ENCODE measurements around the gene KCNQ1. TPM values are rescaled to one million over a fixed set of nuclear protein-coding genes. Genes with fewer than 3 reads are reported as not detected.

The KCNQ1 gene
- total RNA-seq, 1 donor from 2014 or later, result 0.13 TPM

DNA sequence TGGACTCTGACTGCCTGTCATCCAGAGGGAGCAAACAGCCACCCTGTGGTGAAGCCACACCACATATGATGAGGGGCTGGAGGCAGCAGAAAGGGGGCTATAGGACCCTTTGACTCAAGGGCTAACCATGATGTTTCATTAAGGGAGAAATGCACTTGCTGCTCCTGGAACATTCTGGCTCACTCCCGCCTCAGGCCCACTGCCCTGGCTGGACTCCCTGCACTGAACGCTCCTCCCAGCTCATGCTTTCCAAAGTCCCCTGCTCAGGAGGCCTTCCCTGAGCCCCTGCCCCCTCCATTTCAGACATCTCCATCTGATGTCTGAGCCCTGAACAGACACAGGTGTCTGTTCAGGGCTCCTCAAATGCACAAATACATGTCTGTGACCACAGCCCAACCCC, 371.7 kb downstream of the KCNQ1 start:
- no peak for DNase-seq (ENCODE audit: low read depth in 2 of 2)

DNA sequence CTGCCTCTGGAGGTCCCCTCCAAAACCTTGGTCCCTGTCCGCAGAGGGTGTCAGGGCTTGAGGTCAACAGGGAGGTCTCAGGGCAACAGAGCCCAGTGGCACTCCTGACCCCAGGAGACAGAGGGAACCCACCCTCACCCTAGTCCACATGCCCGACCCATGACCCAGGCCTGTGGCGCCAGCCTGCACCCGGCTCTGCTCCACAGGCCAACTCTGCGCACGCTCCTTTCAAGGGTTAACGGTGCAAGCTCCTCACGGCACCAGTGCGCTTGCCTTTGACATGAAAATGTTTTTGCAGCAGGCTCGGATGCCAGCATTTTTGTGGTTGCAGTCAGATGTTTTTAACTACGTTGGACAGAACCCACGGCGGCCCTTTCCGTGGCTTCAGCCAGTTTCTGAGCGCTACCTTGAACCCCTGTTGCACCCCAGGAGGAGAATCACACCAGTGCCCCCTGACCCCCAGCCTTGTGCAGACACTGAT, 372.2 kb downstream of the KCNQ1 start:
- DNase-seq (ENCODE audit: low read depth in 2 of 2), result no peak

DNA sequence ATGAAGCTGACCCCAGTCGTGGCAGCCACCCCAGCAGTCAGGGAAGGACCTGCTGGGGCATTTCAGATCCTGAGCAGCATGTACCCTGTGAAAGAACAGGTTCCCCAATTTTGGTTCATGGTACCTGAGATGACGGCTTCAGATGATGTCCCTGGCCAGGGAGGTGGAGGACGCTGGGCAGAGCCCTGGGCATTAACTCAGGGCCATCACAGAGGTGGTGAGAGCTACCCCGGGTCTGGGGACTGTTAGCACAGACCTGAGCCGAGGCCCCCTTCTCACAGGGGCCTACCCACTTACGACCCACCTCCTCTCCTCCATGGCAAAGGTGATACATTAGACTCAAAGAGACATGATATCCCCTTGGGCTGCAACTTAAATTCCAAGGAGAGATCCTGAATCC, 372.6 kb downstream of the KCNQ1 start:
- no peak for DNase-seq (ENCODE audit: low read depth in 2 of 2)

DNA sequence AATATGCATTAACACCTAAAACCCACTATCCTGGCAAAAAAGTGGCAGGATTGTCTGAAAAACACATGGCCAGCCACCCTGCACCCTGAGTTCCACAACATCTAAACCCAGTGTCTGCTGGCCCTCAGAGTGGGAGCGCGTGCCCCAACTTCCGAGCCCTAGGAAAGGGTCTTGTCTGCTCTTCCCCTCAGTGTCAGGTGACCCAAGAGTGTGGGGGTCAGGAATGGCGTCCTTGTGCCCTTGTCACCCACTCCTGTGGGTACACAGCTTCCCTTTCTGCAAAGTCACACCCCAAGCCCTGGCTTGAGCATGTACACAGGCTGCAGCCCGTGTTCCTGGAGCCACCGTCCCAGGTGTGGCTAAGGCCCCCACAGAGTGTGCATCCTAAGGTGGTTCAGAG, 373.2 kb downstream of the KCNQ1 start:
- no peak for DNase-seq (ENCODE audit: low read depth in 2 of 2)

DNA sequence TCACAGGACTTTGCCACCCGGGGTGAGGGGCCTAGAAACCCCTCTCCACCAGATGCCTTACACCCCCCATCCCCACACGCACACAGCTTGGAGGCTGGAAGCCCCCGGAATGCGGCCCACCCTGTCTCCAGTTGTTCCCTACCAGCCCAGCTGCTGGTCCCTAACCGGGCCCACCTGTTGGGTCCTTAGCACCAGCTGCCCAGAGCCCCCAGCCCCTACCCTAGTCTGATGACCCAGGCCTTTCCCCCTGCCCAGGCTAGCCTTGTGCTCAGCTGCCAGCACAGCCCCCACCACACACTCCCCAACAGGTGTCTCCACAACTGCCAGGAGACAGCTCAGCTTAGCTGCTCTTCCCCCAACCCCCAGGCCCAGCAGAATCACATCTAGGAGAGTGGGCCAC, 373.7 kb downstream of the KCNQ1 start:
- DNase-seq (ENCODE audit: low read depth in 2 of 2), result no peak

DNA sequence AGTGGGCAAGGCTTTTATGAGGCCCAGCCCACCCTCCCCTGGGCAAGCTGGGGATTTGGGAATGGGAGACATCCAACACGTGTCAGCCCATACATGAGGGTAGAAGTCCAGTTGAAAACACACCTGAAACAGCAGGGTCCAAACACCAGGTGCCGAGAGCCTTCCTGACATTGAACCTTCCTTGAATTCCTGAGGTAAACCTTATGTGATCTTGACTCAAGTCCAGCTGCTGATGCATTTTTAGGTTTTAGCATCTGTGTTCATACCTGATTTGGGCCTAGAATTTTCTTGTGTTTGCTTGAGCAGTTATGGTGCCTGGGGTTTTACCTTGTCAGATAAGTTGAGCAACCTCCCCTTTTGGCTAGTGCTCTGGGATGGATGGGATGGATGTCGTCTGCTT, 374.5 kb downstream of the KCNQ1 start:
- DNase-seq (ENCODE audit: low read depth in 2 of 2), result no peak

DNA sequence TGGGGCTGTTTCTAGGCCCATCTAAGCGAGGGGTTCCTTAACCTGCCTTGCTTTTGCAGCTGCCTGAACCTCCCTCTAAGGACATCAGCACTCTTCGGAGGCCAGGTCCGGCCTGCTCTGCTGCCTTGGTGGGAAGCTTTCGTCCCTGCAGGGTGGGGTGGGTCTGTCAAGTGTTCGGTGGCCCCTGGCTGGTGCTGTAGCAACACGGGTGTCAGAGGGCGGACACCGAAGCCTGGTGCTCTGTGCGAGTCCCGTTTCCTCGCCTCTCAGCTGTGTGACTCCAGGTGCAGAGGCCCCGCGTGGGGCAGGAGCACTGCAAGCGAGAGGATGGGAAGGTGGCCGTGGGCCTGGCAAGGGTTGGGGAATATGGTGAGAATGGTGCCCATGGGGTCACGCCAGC, 376.2 kb downstream of the KCNQ1 start:
- DNase-seq (ENCODE audit: low read depth in 2 of 2), result no peak

DNA sequence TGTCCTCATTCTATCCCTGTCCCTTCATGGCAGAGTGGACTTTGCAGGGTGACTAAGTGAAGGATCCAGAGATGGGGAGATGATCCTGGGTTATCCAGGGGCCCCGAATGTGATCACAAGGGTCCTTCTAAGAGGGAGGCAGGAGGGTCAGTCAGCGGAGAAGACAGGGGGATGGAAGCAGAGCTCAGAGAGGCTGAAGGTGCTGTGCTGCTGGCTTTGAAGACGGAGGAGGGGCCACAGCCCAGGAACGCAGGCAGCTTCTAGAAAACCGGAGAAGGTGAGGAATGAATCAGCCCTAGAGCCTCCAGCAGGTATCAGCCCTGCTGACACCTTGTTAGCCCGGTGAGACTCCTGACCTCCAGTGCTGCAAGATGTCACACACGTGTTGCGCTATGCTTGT, 377.1 kb downstream of the KCNQ1 start:
- DNase-seq (ENCODE audit: low read depth in 2 of 2), result no peak

DNA sequence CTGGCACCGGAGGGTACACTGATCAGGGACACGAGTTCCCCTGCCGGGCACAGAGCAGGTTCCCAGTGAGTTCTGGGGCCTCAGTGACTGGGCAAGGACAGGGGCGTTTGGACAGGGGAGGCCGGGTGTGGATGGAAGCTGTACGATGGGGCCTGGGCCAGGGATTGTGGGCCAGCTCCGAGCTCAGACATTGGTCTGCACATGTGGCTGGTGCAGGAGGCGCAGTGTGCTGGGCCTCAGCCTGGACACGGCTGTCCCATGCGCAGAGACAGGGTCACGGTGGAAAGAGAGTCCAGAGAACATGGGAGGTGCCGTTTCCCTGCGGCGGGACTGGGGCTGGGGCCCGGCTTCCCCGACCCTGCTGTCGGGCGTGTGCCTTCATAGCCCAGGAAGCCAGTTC, 380.0 kb downstream of the KCNQ1 start:
- no peak for DNase-seq (ENCODE audit: low read depth in 2 of 2)

DNA sequence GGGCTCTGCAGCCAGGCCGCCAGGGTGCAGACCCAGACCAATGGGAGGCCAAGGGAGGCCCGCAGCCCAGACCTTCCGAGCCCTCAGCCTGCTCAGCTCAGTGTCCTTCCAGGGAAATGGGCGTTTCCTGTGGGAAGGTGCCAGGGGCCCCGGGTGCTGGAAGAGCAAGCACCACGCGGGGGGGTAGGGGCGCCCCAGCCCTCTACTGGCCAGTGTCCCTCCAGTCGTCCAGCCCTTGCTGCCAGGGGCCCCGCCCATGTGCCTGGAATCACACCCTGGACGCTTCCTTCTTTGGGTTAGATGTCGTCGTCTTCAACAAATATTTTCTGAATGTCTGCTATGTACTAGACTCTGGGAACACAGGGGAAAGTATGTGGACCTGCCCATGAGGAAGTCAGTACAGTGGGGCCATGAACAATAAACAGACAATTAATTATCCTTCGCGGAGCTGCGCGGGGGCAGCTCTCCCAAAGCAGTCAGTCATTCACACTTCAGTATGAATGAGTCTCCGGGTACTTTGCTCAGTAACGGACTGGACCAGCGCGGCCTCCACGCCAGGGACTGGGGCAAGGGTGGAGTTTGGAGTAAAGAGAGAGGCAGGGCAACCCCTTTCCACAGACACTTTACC, 380.6 kb downstream of the KCNQ1 start:
- no peak for DNase-seq (ENCODE audit: low read depth in 2 of 2)

DNA sequence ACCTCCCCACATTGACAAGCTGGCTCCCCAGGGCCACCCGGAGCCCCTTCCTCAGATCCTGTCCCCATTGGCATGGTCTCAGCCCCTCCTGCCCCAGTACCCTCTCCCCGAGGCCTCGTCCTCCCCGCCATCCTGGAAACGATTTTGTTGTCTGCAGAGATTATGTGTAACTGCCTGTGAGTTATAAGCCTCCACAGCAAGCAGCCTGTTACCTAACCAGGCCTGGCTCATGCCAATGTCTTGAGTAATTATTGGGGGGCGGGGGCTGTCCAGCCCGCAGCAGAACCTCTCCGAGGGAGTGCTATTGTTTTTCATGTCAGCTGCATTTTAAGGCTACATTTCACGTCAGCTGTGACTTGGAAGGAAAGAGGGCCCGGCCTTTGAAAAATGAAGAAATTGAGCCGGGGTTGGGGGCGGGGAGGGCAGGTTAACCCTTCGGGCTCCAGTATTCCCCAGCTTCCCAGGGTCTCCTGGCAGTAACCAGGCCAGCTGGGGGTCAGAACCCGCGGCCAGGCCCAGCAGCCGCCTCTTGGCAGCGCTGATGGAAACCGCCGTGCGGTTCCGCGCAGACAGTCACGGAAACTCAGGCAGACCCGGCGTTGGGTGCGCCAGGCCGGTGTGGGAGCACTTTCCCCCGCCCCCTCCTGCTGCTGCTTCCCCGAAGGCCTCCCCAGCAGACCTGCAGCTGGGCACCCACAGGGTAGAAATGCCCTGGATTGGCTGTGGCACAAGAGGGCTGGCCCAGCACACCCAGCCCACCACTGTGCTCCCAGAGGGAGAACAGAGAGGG, 381.3 kb downstream of the KCNQ1 start:
- peak in 1 of 2 donors; percentile 16 for DNase-seq (ENCODE audit: low read depth in 2 of 2)

DNA sequence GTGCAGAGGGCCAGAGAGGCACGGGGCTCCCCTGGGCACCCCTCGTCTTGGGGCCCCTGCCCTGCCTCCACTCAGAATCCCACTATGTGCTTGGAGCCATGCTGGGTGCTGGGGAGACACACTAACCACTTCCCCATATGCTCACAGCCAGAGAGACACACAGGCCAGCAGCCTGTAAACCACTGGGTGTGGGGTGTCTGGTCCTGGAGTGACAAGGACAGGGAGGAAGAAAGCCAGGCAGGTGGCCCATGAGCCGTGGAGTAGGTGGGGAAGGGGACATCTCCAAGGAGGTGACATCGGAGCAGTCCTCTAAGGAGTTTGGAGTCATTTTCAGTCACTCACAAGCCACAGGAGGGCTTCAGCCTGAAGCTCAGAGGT, 381.9 kb downstream of the KCNQ1 start:
- no peak for DNase-seq (ENCODE audit: low read depth in 2 of 2)

DNA sequence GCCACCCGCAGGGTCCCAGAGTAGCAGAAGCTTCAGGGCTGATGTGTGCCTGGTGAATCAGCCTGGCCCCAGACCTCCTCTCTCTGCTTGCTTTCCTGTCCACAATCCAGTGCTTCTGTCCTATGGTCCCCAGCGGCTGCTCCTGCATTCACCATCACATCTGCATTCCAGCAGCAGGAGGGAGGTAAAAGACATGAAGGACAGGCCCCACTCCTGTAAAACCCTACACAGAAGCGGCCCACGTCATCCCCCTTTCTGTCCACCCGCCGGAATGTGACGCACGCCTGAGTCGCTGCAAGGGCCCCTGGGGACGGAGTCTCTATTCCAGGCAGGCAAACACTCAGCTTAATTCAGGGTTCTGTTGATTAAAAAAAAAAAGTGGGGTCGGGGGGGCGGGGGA, 382.4 kb downstream of the KCNQ1 start:
- no peak for DNase-seq (ENCODE audit: low read depth in 2 of 2)

DNA sequence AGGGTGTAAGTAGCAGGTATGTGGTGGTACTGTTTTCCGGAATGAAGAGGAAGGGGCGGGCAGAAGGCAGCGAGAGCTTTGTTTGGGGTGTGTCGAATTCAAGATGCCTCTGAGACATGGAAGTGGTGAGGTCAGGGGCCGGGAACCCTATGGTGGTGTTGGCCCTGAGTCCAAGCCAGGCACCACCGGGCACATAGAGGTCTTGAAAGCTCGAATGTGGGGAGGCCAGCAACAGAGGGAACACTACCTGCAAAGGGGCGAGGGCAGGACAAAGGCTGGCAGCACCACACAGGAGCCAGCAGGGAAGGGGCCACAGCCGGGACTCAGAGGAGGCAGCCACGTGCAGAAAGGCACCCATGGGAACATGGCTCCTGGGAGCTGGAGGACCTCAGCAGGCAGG, 383.0 kb downstream of the KCNQ1 start:
- DNase-seq (ENCODE audit: low read depth in 2 of 2), result no peak

DNA sequence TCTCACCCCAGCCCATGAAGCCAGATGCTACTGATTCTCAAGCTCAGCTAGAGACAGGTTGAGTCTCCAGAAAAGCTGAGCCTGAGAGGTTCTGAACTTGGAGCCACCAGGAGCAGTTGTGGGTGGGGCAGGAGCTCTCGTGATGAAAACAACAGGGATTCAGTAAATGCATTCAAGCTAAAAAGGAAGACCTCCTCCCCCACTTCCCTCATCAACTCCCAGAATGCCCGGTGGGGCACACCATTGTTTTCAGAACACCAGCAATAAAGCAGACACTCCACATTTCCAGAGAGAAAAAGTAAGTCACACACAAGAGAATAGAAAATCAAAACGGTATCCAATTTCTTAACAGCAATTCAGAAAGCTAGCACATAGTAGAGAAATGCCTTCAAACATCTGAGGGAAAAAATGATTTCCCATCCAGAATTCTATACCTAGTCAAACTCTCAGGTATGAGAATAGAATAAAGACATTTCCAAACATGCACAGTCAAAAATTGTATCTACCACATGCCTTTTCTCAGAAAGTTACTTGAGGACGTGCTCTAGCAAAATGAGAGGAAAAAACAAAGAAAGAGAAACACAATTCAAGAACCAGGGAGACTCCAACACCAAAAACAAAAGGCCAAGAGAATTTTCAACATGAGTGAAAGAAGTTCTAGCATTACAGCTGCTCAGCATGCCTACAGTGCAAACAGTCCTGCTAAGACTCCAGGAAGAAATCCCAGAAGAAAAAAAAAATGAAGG, 383.9 kb downstream of the KCNQ1 start:
- DNase-seq (ENCODE audit: low read depth in 2 of 2), result no peak

DNA sequence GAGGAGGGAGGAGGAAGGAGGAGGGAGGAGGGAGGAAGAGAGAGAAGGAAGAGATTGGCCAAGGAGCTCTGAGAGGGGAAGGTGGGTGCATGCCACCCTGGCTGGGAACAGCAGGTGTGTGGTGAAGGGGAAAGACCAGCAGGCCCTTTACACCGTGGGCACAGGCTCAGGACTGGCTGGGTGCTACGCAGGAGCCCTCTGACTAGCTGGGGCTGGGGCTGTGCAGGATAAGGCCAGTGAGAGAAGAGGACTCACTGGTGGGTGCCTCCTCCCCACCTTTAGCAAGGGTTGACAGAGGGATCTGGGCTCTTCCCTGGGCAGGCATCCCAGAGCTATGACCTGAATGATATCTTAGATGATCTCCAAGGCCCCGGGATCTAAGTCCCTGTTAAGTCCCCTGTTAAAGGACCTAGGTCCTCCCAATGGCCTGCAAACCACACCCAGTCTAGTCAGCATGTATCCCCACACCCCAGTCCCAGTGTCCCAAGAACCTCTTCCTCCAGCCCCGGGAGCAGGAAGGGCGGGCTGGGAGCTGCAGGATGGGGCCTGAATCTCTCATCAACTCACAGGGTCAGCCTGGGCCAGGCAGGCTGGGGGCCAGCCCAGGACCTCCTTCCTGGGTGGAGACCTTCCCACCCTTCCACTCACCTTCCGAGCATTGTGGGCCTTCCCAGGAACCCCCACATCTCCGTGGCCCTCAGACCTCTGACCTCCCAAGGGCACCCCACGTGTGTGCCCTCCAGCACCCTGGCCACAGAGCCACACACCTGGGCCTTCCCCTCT, 385.4 kb downstream of the KCNQ1 start:
- DNase-seq (ENCODE audit: low read depth in 2 of 2), result no peak

DNA sequence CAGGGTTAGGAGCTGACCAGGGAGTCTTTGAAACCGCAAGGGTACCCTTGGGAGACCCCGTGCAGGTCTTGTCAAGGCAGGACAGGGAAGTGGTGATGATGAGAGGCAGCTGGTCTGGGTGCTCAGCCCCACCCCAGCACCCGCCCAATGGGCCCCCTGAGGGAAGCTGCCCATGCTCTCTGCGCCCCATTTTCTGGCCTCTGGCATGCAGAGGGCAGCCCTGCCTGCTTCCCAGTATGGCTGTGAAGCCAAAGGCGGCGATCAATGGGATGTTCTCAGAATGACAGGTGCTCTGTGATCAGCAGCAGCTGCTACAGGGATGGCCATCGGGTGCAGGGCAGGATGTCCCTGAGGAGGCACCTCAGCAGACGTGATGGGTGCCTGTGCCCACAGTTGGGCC, 386.1 kb downstream of the KCNQ1 start:
- no peak for DNase-seq (ENCODE audit: low read depth in 2 of 2)

DNA sequence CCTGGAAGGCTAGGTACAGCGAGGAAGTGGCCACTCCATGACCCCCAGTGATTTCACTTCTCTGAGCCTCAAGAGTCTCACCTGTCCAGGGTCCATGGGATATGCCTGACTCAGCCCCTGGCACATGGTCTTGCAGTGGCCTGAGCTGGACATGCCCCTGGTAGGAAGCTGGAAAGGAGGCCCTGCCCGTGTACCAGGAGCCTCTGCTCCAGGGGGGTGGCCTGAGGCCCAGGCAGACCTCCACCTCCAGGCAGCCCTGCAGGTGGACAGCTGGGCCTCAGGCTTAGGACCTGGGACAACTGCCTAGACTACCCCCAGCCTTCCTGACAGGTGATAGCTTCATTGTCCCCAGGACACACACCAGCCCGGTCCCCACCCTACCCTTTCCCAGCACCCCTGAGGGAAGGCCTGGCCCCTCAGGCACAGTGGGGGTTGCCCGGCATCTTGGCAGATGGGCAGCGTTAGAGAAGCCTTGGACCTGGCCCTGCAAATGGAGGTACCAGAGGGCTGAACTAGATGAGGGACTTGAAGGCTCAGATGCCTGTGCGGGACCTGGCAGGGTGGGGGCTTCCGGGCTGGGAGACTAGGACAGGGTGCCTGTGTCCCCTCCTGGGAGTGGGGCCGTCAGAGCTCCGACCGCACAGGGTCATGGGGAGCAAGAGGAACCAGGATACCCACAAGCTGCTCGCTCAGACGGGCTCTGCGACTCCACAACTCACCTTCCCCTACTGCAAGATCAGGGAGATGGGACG, 387.1 kb downstream of the KCNQ1 start:
- no peak for DNase-seq (ENCODE audit: low read depth in 2 of 2)

DNA sequence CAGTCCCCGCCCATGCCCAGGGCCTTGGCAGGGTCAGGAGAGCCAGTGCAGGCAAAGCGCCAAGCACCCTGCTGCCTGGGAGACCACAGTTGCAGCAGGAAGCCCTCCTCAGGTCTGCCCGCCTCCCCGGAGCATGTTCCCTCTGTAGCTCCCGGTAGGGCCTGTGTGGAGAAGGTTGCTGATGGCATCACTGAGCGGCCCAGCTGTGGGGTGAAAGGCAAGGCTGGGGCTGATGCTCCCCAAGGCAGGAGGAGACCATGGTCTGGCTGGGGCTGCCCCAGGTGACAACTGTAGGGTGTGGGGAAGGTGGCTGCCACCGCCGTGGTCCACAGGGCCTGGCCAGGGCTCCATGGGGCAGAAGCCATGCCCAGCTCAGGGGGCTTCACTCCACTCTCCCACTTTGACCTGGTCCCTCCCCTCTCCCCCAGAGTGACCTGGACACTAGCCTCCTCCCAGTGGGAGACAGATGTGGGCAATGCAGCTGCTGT, 387.8 kb downstream of the KCNQ1 start:
- no peak for DNase-seq (ENCODE audit: low read depth in 2 of 2)

DNA sequence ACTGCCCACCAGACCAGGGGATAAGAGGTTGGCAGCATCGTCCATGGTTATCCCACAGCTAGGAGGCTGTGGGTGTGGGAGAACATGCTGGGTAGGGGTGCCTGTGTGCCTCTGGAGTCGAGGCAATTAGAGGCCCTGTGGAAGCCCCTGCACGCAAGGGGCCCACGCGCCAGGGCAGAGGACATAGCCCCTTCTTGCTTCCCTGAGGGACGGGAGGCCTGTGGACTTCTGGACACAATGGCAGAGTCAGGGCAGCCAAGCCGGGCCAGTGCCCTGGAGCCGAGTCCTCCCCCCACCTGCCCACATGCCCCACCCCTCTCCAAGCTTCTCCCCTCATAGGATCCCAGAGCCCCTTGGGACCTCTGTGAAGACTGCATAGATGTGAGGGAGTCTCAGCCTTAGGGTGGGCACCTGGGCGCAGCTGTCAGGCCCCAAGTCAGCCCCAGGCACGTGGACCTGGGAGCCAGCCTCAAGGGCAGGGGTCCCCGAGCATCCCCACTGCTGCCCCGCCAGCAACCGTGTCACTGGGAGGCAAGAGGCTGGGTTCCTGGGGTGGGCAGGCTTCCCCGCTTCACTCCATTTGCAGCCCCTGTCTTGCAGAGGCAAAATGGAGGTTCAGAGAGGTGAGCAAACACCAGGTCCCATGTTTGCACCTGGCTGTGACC, 388.4 kb downstream of the KCNQ1 start:
- DNase-seq (ENCODE audit: low read depth in 2 of 2), result no peak

Data from dermis microvascular lymphatic vessel endothelial cell (primary cell).